OCI-LY3 (cell line): ENCODE measurements around the gene TMEM132A.

ENCODE experiments used
- H2AFZ ChIP-seq: fragments of 200-600, 300-600 bp; shearing (Covaris generic); 2 replicates; pipeline ENCODE4 v1.6.0; 2014; ENCODE audit warnings: antibody characterized with exemption, low read depth, low read length
- H3K27ac ChIP-seq: fragments of 200-600, 300-600 bp; sonication (generic); 2 replicates; pipeline ENCODE4 v1.5.1; 2014; ENCODE audit warnings: mild to moderate bottlenecking, low read length, moderate library complexity, mixed read lengths
- H3K27me3 ChIP-seq: fragments of 200-600, 300-600 bp; sonication (generic); 2 replicates; pipeline ENCODE4 v1.6.1; 2014; ENCODE audit warnings: low read depth, low read length, mixed read lengths
- H3K36me3 ChIP-seq: fragments of 200-600, 300-600 bp; sonication (generic); replicated peaks from 2 replicates; pipeline ENCODE3; 2014; ENCODE audit warnings: low read depth, low read length, mixed read lengths
- H3K4me1 ChIP-seq: fragments of 300-600, 200-600 bp; sonication (generic); 2 replicates; pipeline ENCODE4 v1.6.1; 2014; ENCODE audit warnings: low read length, mixed read lengths
- H3K4me2 ChIP-seq: fragments of 200-600, 300-600 bp; sonication (generic); 2 replicates; pipeline ENCODE4 v1.6.1; 2014; ENCODE audit warnings: low read length, mixed read lengths
- H3K4me3 ChIP-seq: fragments of 300-600, 200-600 bp; sonication (generic); 2 replicates; pipeline ENCODE4 v1.5.1; 2014; ENCODE audit warnings: antibody characterized with exemption, mild to moderate bottlenecking, low read length, moderate library complexity
- H3K79me2 ChIP-seq: fragments of 300-600, 200-600 bp; shearing (Covaris generic); 2 replicates; pipeline ENCODE4 v1.6.1; 2014; ENCODE audit warnings: mild to moderate bottlenecking, low read length, mixed read lengths
- H3K9ac ChIP-seq: fragments of 300-600, 200-600 bp; shearing (Covaris generic); 2 replicates; pipeline ENCODE4 v1.6.0; 2014; ENCODE audit warnings: mild to moderate bottlenecking, low read length, moderate library complexity
- H3K9me3 ChIP-seq: fragments of 200-600, 300-600 bp; shearing (Covaris generic); 2 replicates; pipeline ENCODE4 v1.6.1; 2014; ENCODE audit warnings: low read length, mixed read lengths; ENCODE audit not compliant: insufficient read depth
- H4K20me1 ChIP-seq: fragments of 200-600, 300-600 bp; sonication (generic); 2 replicates; pipeline ENCODE4 v1.6.1; 2016; ENCODE audit warnings: low read length, mixed read lengths; ENCODE audit not compliant: insufficient read depth
- CTCF ChIP-seq: fragments of 200-600, 300-600 bp; sonication (generic); IDR thresholded peaks from 2 replicates; pipeline ENCODE4 v1.5.1; 2014; ENCODE audit warnings: antibody characterized with exemption, low read length, low read depth
- EZH2phosphoT487 ChIP-seq: fragments of 200-600 bp; shearing (Covaris generic); IDR thresholded peaks from 2 replicates; pipeline ENCODE4 v1.6.1; 2018; ENCODE audit warnings: antibody characterized with exemption, mixed run types, low read depth

Gene TMEM132A

GRCh38 chr11:60880643-60881282, 43.5 kb upstream of the TMEM132A start:
- no peak for TF ChIP-seq CTCF
- no peak for TF ChIP-seq EZH2phosphoT487
- Histone ChIP-seq H3K27me3 (no peaks in the 10 kb centered on the region), H2AFZ (no peak overlapping the region), H3K4me2 (no peak overlapping the region), H3K4me1 (no peaks in the 10 kb centered on the region), H3K36me3 (peaks cover 17% of the 10 kb centered on the region), H4K20me1 (no peaks in the 10 kb centered on the region), H3K79me2 (no peaks in the 10 kb centered on the region), H3K9me3 (no peaks in the 10 kb centered on the region), H3K27ac (no peak overlapping the region), H3K4me3 (no peak overlapping the region), H3K9ac (no peak overlapping the region)

- no peaks in the 10 kb centered on the region for H3K4me1 ChIP-seq
- no peak overlapping the region for H3K9ac ChIP-seq
- no peaks in the 10 kb centered on the region for H3K27me3 ChIP-seq
- no peak overlapping the region for H3K4me2 ChIP-seq
- no peaks in the 10 kb centered on the region for H3K79me2 ChIP-seq
- H3K27ac ChIP-seq, result no peak overlapping the region
- no peaks in the 10 kb centered on the region for H3K9me3 ChIP-seq
- no peaks in the 10 kb centered on the region for H4K20me1 ChIP-seq
- no peak overlapping the region for H3K4me3 ChIP-seq
- no peak overlapping the region for H2AFZ ChIP-seq
- TF ChIP-seq EZH2phosphoT487 (no peak), CTCF (peak; percentile 86)
- H3K36me3 ChIP-seq, result peaks cover 24% of the 10 kb centered on the region
Measured at GRCh38 chr11:60887556-60887955, 36.7 kb upstream of the TMEM132A start.

GRCh38 chr11:60889869-60890311, 34.4 kb upstream of the TMEM132A start:
- Histone ChIP-seq H4K20me1 (no peaks in the 10 kb centered on the region), H3K36me3 (peaks cover 39% of the 10 kb centered on the region), H3K4me2 (no peak overlapping the region), H3K9ac (no peak overlapping the region), H3K4me1 (no peaks in the 10 kb centered on the region), H2AFZ (no peak overlapping the region), H3K27ac (no peak overlapping the region), H3K9me3 (no peaks in the 10 kb centered on the region), H3K4me3 (no peak overlapping the region), H3K27me3 (no peaks in the 10 kb centered on the region), H3K79me2 (no peaks in the 10 kb centered on the region)
- TF ChIP-seq CTCF (no peak), EZH2phosphoT487 (no peak)

GRCh38 chr11:60890696-60891095, 33.6 kb upstream of the TMEM132A start:
- TF ChIP-seq EZH2phosphoT487 (no peak), CTCF (no peak)
- Histone ChIP-seq H4K20me1 (no peaks in the 10 kb centered on the region), H3K4me3 (no peak overlapping the region), H2AFZ (no peak overlapping the region), H3K27me3 (no peaks in the 10 kb centered on the region), H3K4me1 (no peaks in the 10 kb centered on the region), H3K79me2 (no peaks in the 10 kb centered on the region), H3K4me2 (no peak overlapping the region), H3K27ac (no peak overlapping the region), H3K9ac (no peak overlapping the region), H3K36me3 (peaks cover 47% of the 10 kb centered on the region), H3K9me3 (no peaks in the 10 kb centered on the region)
